Choroid plexus epithelial cell (primary cell): ENCODE data around the gene RICTOR.

Experiments
- DNase-seq: peaks from one replicate; pipeline ENCODE4 v3.0.0-alpha.2; 2010; ENCODE audit warnings: low read depth
- H3K4me3 ChIP-seq: 2 replicates; pipeline ENCODE4 v1.5.1; 2011; ENCODE audit warnings: low read depth, mild to moderate bottlenecking, control low read depth, low read length, moderate library complexity
- TF ChIP-seq, protein P1 (sequence below): conservative IDR thresholded peaks from 2 replicates; pipeline ENCODE4 v1.5.1; 2011; ENCODE audit warnings: low read depth, mild to moderate bottlenecking, control low read depth, inconsistent platforms, low read length, moderate library complexity

Gene RICTOR

DNA sequence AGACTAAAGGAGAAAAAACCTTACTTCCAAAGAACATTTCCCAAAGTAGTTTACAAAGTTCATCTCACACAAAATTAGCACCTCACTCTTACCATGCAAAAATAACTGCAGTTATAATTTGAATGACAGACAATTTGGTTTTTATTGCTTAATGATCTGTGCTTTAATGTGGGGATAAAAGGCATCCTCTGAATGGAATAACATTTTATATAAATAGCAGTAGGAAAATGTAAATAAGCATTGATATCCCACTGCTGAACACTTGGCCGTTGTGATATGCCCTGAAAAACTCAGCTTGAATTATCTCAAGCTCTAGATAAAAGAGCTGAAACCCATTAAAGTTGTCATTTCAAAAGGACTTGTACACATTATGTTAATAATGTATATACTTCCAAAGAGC, 135.2 kb downstream of the RICTOR start:
- H3K4me3 ChIP-seq: no peak overlapping the region
- TF ChIP-seq, protein P1, sequence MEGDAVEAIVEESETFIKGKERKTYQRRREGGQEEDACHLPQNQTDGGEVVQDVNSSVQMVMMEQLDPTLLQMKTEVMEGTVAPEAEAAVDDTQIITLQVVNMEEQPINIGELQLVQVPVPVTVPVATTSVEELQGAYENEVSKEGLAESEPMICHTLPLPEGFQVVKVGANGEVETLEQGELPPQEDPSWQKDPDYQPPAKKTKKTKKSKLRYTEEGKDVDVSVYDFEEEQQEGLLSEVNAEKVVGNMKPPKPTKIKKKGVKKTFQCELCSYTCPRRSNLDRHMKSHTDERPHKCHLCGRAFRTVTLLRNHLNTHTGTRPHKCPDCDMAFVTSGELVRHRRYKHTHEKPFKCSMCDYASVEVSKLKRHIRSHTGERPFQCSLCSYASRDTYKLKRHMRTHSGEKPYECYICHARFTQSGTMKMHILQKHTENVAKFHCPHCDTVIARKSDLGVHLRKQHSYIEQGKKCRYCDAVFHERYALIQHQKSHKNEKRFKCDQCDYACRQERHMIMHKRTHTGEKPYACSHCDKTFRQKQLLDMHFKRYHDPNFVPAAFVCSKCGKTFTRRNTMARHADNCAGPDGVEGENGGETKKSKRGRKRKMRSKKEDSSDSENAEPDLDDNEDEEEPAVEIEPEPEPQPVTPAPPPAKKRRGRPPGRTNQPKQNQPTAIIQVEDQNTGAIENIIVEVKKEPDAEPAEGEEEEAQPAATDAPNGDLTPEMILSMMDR: no peak
- no peak for DNase-seq

DNA sequence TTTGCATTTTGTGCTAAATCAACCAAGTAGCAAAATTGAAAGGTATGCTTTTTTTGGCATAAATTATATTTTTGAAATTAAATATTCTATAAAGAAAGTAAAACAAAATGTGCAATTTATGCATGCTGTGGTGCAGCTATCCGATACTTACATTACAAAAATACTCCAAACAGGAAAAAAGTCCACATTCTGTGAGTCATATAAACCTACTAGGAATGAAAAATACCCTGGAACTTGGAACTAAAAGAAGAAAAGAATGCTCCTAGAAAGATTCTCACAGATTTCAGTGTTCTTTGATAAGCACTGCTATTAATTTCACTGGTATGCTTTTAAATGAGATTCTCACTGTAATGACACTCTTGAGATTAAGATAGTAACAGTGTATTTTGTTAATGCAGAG, 135.8 kb downstream of the RICTOR start:
- H3K4me3 ChIP-seq: no peak overlapping the region
- TF ChIP-seq, protein P1: no peak
- peak; percentile 51 for DNase-seq

DNA sequence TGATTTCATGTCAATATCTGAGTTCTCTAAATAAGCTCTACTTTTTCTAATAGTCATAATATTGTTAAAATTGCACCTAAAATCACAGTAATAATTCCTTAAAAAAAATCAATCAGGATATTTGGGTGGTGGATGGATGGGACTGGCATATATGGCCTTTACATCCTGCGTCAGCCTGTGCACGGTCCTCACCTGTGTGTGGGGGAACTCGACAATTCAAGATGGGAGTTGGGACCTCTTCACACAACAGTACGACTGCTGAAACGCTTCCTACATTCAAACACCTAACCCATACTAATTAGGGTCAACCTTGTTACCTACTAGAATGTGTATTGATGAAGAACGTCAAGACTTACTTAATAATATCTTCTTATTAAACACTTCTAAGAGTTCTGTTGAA, 137.9 kb downstream of the RICTOR start:
- TF ChIP-seq, protein P1: no peak
- DNase-seq: no peak
- no peak overlapping the region for H3K4me3 ChIP-seq

DNA sequence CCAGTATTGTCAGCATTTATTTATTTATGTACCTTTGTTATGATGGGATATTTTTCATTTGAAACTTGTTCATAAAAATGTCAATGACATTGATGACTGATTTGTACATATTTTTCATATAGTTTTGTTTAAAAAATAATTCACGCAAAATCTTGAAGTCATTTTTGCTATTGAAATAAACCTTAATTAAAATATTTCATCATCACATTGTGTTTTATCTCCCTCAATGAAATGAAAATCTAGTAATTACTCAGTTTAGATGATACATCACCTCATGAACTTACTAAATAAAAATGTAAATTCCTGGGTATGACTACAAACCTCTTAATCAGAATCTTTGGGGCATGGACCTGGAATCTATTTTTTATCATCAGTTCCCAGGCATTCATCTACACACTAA, 138.8 kb downstream of the RICTOR start:
- no peak overlapping the region for H3K4me3 ChIP-seq
- TF ChIP-seq, protein P1: no peak
- no peak for DNase-seq

DNA sequence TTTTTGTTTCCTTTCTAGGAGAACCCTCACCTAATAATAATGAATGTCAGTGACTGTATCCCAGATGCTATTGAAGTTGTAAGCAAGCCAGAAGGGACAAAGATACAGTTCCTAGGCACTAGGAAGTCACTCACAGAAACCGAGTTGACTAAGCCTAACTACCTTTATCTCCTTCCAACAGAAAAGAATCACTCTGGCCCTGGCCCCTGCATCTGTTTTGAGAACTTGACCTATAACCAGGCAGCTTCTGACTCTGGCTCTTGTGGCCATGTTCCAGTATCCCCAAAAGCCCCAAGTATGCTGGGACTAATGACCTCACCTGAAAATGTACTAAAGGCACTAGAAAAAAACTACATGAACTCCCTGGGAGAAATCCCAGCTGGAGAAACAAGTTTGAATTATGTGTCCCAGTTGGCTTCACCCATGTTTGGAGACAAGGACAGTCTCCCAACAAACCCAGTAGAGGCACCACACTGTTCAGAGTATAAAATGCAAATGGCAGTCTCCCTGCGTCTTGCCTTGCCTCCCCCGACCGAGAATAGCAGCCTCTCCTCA, 141.3 kb downstream of the RICTOR start:
- no peak overlapping the region for H3K4me3 ChIP-seq
- TF ChIP-seq, protein P1: no peak

DNA sequence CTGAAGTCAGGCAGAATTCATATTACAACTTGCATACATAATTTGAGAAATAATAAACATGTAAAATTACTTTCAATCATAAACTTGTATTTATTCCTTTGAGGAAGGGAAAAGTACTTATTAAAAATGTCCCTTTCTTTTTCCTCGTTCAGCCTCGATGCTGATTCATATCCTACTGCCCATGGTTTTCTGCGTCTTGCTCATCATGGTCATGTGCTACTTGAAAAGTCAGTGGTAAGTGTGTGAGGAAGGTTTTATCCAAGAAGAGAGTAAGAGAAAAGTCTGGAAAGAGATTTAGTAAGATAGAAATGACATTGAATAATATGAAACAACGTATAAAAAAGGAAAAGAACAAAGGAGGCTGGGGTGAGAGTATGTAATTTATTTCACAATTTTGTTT, 142.5 kb downstream of the RICTOR start:
- DNase-seq: peak; percentile 42
- TF ChIP-seq, protein P1: no peak

More for the DNA sequence above, 141.3 kb downstream of the RICTOR start:
- no peak for DNase-seq

DNA sequence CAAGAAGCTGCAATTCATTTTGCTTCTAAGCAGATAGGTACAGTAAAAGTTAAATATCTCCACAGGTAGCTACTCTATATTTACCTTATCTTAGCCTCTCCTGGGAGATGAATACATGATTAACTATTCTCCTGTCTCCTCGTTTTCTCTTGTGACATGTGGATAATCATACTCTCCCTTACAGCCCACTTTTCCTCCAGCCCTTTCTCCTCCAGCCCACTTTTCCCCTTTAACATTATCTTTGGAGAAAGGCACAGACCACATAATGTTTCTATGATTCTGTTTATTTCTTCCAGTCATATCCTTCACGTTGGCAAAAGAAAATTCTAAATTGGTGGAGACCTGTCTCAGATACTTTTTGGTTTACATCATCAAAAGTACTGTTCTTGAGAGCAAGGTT, 144.4 kb downstream of the RICTOR start:
- TF ChIP-seq, protein P1: no peak
- DNase-seq: no peak
- no peak overlapping the region for H3K4me3 ChIP-seq

More for the DNA sequence above, 142.5 kb downstream of the RICTOR start:
- no peak overlapping the region for H3K4me3 ChIP-seq
